ENCODE data around the gene PICALM. TPM values are rescaled to one million over a fixed set of nuclear protein-coding genes. Genes with fewer than 3 reads are reported as not detected.

PICALM gene
- total RNA-seq, 2 donors from 2014 or later, result 97.8 to 132 TPM

- no peak overlapping the region for H3K27ac ChIP-seq
- peaks cover 0 to 1% of the 10 kb centered on the region in 2 donors for H3K36me3 ChIP-seq (replicated peaks in 1 of 2; ENCODE audit: insufficient read depth in 1 of 2, low read depth in 2 of 2)
- H3K27me3 ChIP-seq, result no peaks in the 10 kb centered on the region
- ATAC-seq, result no peak
- 91 to 96% methylated on average over 3 of the region's 3 CpGs for WGBS, 2 donors
- peaks cover 17% of the 10 kb centered on the region for H3K4me1 ChIP-seq
- no peak for TF ChIP-seq POLR2A (IDR thresholded peaks at IDR 0.05)
- TF ChIP-seq, protein P1, sequence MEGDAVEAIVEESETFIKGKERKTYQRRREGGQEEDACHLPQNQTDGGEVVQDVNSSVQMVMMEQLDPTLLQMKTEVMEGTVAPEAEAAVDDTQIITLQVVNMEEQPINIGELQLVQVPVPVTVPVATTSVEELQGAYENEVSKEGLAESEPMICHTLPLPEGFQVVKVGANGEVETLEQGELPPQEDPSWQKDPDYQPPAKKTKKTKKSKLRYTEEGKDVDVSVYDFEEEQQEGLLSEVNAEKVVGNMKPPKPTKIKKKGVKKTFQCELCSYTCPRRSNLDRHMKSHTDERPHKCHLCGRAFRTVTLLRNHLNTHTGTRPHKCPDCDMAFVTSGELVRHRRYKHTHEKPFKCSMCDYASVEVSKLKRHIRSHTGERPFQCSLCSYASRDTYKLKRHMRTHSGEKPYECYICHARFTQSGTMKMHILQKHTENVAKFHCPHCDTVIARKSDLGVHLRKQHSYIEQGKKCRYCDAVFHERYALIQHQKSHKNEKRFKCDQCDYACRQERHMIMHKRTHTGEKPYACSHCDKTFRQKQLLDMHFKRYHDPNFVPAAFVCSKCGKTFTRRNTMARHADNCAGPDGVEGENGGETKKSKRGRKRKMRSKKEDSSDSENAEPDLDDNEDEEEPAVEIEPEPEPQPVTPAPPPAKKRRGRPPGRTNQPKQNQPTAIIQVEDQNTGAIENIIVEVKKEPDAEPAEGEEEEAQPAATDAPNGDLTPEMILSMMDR (IDR thresholded peaks at IDR 0.05), result no peak
- no peak for DNase-seq
- no peak overlapping the region for H3K4me3 ChIP-seq
- intact Hi-C loops (cut with DNase I), result no loop called here
- no peaks in the 10 kb centered on the region for H3K9me3 ChIP-seq
These were observed 117.3 kb downstream of the PICALM start for GRCh38 chr11:85951428-85952107.

GRCh38 chr11:85951049-85951405 is 117.9 kb downstream of the PICALM start:
- ATAC-seq, result no peak
- H3K27ac ChIP-seq, result no peak overlapping the region
- peaks cover 0 to 1% of the 10 kb centered on the region in 2 donors for H3K36me3 ChIP-seq (replicated peaks in 1 of 2; ENCODE audit: insufficient read depth in 1 of 2, low read depth in 2 of 2)
- peaks cover 17% of the 10 kb centered on the region for H3K4me1 ChIP-seq
- TF ChIP-seq, protein P1 (IDR thresholded peaks at IDR 0.05), result no peak
- no peak for TF ChIP-seq POLR2A (IDR thresholded peaks at IDR 0.05)
- H3K9me3 ChIP-seq, result no peaks in the 10 kb centered on the region
- no peaks in the 10 kb centered on the region for H3K27me3 ChIP-seq
- 96 to 97% methylated on average over 4 of the region's 4 CpGs for WGBS, 2 donors
- DNase-seq, result no peak
- intact Hi-C loops (cut with DNase I), result no loop called here
- no peak overlapping the region for H3K4me3 ChIP-seq

DNA sequence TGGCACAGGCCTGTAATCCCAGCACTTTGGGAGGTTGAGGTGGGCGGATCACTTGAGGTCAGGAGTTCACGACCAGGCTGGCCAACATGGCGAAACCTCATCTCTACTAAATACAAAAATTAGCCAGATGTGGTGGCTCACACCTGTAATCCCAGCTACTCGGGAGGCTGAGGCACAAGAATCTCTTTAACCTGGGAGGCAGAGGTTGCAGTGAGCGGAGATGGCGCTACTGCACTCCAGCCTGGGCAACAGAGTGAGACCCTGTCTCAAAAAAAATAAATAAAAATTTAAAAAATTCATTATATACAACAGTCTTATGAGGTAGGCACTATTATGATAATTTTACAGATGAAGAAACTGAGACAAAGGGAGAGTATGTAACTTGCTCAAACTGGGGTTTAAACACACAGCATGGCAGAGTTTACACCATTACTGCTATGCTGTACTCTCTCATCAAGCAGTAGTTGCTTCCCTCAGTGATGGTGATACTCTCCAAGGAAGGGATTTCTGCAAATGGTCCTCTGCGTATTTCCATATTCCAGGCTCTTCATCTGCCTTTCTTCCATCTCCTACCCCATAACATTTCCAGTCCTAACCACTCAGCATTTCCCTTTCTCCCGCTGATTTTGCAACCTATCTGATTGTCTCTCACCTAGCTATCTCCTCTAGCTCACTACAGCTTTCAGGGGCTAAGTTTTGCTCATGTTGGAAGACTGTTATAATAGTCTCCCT is 118.4 kb downstream of the PICALM start:
- intact Hi-C loops (cut with DNase I), result no loop called here
- H3K27ac ChIP-seq, result no peak overlapping the region
- TF ChIP-seq POLR2A (IDR thresholded peaks at IDR 0.05), result no peak
- TF ChIP-seq, protein P1 (IDR thresholded peaks at IDR 0.05), result no peak
- ATAC-seq, result no peak
- no peaks in the 10 kb centered on the region for H3K27me3 ChIP-seq
- DNase-seq, result no peak
- H3K4me1 ChIP-seq, result peaks cover 17% of the 10 kb centered on the region
- no peak overlapping the region for H3K4me3 ChIP-seq
- WGBS, 2 donors, result 94 to 95% methylated on average over 8 of the region's 8 CpGs
- peaks cover 0 to 1% of the 10 kb centered on the region in 2 donors for H3K36me3 ChIP-seq (replicated peaks in 1 of 2; ENCODE audit: insufficient read depth in 1 of 2, low read depth in 2 of 2)
- no peaks in the 10 kb centered on the region for H3K9me3 ChIP-seq

DNA sequence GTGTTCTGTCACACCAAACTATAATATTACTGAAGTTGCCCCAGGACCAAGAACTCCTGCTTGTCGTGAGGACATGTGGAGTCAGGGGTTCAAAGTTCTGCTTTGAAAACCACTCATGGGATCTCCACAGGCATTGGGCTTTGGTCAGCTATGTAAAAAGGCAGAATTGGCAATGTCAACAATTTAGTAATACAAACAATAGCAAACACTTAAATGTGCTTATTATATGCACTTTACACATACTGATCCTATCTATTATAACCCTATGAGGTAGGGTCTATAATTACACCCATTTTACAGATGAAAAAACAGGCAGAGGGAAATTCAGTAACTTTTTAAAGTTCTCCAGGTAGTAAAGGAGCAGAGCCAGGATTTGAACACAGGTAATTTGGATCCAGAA is 119.1 kb downstream of the PICALM start:
- Histone ChIP-seq H3K4me3 (no peak overlapping the region), H3K27ac (no peak overlapping the region), H3K9me3 (no peaks in the 10 kb centered on the region), H3K27me3 (no peaks in the 10 kb centered on the region), H3K4me1 (peaks cover 17% of the 10 kb centered on the region), H3K36me3 (replicated peaks in 1 of 2; ENCODE audit: insufficient read depth in 1 of 2, low read depth in 2 of 2) (no peaks in the 10 kb centered on the region)
- TF ChIP-seq POLR2A (IDR thresholded peaks at IDR 0.05), result no peak
- TF ChIP-seq, protein P1 (IDR thresholded peaks at IDR 0.05), result no peak
- intact Hi-C loops (cut with DNase I), result no loop called here
- ATAC-seq (no peak), DNase-seq (no peak)
- 80 to 83% methylated on average over 1 of the region's 1 CpG for whole genome bisulfite sequencing, 2 donors
